Retinal pigment epithelial cell (primary cell): ENCODE data around the gene RIN1.
A peak's percentile ranks its signal among the peaks of the same experiment; 100 is the strongest.
"Not testable (repeated sequence)": the region's sequence is repeated elsewhere in the genome, so short reads cannot be mapped to it uniquely, and the experiment has no call there.

Experiments used
- DNase-seq: peaks from one replicate; pipeline ENCODE4 v3.0.0-alpha.2; 2010; ENCODE audit warnings: low read depth
- H3K4me3 ChIP-seq: 2 replicates; pipeline ENCODE4 v1.5.1; 2011; ENCODE audit warnings: mild to moderate bottlenecking, low read length, control low read depth, moderate library complexity
- CTCF ChIP-seq: conservative IDR thresholded peaks from 2 replicates; pipeline ENCODE4 v1.5.1; 2011; ENCODE audit warnings: low read depth, low read length, control low read depth, inconsistent platforms

RIN1 gene, protein sequence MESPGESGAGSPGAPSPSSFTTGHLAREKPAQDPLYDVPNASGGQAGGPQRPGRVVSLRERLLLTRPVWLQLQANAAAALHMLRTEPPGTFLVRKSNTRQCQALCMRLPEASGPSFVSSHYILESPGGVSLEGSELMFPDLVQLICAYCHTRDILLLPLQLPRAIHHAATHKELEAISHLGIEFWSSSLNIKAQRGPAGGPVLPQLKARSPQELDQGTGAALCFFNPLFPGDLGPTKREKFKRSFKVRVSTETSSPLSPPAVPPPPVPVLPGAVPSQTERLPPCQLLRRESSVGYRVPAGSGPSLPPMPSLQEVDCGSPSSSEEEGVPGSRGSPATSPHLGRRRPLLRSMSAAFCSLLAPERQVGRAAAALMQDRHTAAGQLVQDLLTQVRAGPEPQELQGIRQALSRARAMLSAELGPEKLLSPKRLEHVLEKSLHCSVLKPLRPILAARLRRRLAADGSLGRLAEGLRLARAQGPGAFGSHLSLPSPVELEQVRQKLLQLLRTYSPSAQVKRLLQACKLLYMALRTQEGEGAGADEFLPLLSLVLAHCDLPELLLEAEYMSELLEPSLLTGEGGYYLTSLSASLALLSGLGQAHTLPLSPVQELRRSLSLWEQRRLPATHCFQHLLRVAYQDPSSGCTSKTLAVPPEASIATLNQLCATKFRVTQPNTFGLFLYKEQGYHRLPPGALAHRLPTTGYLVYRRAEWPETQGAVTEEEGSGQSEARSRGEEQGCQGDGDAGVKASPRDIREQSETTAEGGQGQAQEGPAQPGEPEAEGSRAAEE

DNA sequence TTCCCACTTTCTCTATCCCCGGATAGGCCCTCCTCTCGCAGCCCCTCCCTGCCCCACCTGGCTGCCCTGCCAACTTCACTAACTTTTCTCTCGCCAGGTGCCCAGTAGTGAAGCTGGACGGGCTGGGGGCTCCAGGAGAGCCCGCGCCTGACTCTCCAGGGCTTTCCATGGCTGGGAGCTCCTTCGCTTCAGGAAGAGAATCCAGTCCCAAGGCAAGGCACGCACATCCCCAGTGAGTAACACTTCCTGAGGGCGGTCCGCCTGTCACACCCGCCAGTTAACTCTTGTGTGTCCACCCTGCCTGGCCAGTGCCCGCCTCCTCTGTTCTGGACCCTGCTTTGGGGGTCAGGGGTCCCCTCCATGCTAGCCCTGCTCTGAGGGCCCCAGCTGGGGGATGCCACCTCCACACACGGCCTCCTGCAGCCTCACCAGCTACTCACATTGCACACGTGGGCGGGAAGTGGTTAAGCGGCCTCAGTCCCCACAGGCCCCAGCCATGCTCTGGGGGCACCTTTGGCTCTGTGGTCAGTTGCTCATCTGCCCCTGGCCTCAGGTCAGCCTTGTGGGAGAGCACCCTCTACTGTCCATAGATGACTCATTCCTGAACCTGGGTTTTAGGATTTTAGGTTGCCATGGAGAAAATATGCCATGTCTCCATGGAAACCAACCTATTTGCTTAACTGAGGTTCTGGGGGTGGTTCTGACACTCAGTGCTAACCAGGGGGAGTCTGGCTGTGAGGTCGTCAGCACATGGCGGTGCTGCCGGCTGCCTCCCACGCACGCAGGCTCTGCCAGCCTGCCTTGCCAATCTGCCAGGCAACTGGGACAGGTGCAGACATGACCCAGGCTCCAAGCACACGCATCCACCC, at the start of gene RIN1:
TSS of gene RIN1 (minus strand) at position 201 of the 869 bp plus-strand sequence. CDS start at position 169, 32 bp downstream.
- DNase-seq, result peak; percentile 48
- peak within 1 kb of the TSS; percentile 56 for H3K4me3 ChIP-seq
- peak; percentile 29 for TF ChIP-seq CTCF

GRCh38 chr11:66384316-66384715, 48.1 kb upstream of the RIN1 start:
- not testable (repeated sequence) for H3K4me3 ChIP-seq, DNase-seq

DNA sequence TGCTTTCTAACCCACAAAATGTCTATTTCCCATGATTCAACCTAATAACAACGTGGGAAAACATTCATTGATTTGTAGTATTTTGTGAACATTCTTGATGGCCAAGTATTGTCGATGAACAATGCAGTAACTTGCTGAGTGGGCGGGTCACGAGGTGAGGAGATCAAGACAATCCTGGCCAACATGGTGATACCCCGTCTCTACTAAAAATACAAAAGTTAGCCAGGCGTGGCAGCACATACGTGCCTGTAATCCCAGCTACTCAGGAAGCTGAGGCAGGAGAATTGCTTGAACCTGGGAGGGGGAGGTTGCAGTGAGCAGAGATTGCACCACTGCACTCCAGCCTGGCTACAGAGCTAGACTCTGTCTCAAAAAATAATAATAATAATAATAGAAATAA, 44.0 kb upstream of the RIN1 start:
- DNase-seq, result not testable (repeated sequence)

GRCh38 chr11:66373690-66374287, 37.6 kb upstream of the RIN1 start:
- not testable (repeated sequence) for DNase-seq, H3K4me3 ChIP-seq

More for the DNA sequence above, 44.0 kb upstream of the RIN1 start:
- H3K4me3 ChIP-seq, result not testable (repeated sequence)

- DNase-seq, result no peak
- TF ChIP-seq CTCF, result no peak
- no peak overlapping the region for H3K4me3 ChIP-seq
Measured at GRCh38 chr11:66373265-66373664, 37.0 kb upstream of the RIN1 start.

DNA sequence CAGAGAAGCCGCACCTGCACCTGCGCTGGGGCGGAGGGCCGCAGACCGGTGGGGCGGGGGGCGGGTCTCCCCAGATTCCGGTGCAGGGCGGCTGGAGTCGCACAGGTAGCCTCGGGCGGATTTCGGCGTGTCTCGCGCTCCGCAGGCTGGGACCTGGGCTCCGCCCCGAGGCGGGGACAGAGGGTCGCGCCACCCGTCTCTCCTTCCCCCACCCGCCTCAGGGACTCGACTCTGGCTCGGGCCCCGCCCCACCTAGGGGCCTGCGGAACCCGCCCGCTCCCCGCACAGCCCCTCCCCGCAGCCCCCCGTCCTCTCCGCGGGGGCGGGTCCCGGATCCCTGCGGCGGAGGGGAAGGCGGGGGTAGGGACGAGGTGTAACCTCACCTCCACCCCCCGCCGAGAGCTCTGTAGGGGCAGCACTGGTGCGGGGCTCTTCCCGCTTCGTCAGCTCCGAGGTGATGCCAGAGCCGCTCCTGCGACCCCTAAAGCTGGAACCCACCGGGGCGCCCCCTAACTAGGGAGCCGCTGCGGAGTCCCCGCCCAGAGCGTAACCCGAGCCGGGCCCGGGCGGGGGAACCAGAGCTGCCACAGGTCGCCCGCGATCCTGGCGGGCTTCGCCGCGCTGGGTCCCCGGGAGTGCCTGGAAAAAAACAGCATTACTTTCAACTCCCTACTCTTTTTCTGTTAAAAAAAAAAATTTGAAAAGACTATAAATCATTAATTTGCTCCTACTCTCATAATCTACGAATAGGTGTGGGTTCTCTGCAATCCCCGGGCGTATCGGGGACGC, 35.6 kb upstream of the RIN1 start, which contains the start of gene SLC29A2:
TSS of gene SLC29A2 (minus strand) at position 134 of the 789 bp plus-strand sequence. CDS start 169 bp downstream, outside the sequence.
- peak; percentile 1 for TF ChIP-seq CTCF
- H3K4me3 ChIP-seq, result peak within 1 kb of the TSS; percentile 69
- no peak for DNase-seq

- no peak overlapping the region for H3K4me3 ChIP-seq
- TF ChIP-seq CTCF, result no peak
- DNase-seq, result no peak
Measured at GRCh38 chr11:66369073-66369894, 33.0 kb upstream of the RIN1 start.
